Hepatic stellate cell (primary cell): ENCODE data around the gene IL17RD.
A peak's percentile ranks its signal among the peaks of the same experiment; 100 is the strongest.
"Not testable (repeated sequence)": the region's sequence is repeated elsewhere in the genome, so short reads cannot be mapped to it uniquely, and the experiment has no call there.

Experiments
- DNase-seq: peaks from one replicate; pipeline ENCODE4 v3.0.0; 2011; ENCODE audit warnings: low spot score

IL17RD gene

DNA sequence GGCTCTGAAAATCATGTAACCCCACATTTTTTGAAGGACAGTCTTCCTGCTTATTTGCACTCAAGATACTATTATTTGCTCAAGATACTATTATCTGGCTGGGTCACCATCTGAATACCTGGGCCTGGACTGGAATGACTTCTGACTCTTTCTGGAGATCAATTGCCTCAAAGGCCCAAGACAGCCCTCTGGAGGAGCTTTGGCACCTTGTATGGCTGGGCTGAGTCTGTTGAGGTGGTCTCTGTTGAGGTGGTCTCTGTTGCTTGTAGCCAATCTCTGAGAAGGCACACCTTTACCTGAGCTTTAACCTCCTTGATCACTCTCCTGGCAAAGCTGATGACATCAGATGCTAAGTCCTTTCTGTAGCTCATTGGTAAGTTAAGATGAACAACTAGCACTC lies 71.7 kb downstream of the IL17RD start:
- no peak for DNase-seq

DNA sequence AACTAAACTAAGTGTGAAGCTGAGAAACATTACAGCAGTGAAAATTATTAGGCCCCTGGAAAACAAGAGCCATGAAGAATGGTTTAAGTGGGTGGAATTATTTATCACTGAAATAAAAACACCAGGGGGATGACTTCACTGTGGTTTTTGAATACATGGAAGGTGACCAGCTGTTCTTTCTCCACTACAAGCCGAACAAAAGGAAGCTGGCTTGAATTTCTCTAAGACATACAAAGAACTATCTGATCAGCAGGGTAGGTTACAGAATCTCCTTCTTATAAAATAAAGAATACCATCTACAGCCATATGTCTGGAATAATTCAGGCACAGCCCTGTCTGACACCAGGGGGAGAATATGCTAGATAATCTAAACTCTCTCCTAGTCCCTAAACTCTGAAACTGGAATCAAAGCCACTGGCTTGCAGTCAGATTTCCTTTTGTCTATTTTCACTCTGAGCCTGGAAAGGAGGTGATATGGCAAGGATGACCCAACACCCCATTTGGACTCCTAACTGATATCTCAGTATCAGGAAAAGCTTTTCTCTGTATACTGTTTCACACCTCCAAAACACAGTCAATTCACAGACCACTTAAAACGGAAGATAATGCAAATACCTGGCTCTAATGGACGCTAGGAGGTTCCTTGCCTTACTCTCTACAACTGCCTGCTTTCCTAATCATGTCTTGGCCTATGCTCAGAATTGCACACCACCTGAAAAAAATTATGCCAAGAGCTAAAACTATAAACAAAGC lies 73.5 kb downstream of the IL17RD start:
- DNase-seq: no peak

DNA sequence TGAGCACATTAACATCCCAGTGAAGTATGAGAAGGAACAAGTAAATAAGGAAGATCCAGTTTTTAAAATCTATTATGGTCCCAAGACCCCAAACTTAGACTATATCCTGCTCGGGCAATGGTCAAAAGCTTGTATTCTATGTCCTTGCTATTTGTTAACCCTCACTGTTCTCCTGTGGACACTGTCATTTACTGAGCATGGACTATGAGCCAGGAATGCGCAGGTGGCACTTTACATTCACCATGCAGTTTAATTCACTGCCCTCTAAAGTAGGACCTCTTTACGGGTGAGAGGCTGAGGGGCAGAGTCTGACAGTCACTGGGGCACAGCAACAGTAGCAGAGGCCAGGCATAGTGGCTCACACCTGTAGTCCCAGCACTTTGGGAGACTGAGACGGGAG lies 76.1 kb downstream of the IL17RD start:
- no peak for DNase-seq

DNA sequence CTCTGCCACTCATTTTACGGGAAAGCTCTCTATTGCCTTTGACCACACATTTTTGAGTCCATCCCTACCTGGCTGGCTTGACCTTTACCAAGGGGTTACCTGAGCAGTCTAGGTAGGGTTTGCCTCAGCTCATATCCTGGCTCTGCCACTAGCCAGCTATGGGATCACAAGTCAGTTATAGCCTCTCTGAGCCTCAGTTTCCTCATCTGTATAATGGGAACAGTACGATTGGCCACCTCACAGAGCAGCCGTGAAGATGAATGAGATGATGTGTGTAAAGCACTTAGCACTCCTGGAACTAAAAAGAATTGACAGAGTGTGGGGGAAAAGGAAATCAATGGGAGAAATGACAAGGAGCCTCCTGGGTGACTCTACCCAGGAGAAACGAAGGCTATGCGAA lies 76.7 kb downstream of the IL17RD start:
- DNase-seq: no peak

DNA sequence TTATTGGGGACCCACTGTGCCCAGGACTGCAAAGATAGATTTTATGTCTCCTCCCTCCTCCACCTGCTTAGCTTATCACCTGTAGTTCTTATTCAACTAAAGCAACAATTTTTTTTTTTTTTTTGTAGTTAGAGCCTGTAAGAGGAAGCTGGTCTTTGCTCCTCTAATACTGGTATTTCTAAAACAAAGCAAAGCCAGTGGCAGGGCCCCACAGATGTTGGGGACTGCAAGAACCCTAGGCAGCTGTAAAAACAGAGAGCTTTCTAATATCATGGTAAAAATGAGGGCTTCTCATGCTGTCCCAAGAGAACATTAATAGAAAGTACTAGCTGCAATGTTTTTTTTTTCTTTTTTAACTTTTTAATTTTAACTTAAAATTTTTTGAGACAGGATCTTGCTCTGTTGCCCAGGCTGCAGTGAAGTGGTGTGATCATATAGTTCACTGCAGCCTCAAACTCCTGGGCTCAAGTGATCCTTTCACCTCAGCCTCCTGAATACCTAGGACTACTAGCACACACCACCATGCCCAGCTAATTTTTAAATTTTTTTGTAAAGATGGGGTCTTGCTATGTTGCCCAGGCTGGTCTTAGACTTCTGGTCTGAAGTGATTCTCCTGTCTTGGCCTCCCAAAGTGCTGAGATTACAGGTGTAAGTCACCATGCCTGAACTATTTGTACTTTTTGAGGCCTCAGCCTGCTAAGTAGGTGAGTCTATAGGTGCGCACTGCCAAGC lies 77.6 kb downstream of the IL17RD start:
- no peak for DNase-seq

DNA sequence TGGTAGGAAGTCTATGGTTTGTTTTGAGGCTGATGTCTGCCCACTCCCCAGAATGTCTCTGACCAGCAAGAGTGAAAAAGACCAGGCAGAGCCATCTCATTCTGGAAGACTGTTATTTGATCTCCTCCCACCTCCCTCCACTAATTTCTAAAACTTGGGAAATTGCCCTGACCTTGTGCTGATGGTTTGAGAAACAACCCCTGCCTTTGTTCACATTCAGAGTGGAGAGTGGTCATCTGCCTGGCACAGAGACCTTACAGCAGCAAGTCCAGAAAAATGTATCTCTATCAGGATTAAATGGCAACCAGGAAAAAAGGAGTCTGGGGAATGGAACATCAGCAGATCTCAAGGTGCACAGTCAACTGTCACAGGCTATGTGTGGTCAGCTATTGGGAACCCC lies 79.0 kb downstream of the IL17RD start:
- no peak for DNase-seq

DNA sequence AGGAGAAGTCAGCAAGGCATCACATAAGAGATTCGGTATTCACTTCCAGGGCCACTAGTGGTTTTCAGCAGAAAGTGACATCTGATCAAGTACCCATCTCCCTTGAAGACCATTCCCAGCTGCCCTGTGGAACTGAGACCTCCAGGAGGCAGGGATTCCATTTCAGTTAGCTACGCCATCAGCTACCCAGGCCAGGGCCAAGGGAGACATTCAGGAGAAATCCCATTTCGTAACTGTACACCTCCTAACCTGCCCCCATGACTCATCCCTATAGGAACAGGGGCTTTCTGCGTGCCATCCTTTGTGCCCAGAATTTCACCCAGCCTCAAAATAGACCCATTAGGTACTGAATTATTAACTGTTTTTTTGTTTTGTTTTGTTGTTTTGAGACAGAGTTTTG lies 79.9 kb downstream of the IL17RD start:
- DNase-seq: no peak

DNA sequence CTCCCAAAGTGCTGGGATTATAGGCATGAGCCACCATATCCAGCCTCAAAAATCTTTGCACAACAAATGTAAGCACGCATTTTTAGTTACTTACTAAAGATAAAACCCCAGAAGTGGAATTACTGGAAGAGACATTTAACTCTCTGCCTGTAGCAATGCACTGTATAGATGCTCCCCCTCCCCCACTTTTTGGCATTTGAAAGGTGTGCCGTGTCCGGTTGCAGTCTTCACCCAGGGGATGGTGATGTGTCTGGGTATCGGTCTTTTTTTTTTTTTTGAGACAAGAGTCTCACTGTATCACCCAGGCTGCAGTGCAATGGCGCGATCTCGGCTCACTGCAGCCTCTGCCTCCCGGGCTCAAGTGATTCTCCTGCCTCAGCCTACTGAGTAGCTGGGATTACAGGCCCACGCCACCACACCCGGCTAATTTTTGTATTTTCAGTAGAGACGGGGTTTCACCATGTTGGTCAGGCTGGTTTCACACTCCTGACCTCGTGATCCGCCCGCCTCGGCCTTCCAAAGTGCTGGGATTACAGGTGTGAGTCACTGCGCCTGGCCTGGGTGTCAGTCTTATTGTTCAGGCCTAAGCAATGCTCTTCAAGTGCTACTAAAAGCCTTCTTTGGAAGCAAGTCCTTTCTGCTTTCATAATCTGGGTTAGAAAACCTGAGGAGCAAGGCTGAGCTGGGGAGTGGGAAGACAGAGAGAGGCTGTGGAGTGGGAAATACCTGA lies 81.7 kb downstream of the IL17RD start:
- DNase-seq: not testable (repeated sequence)

DNA sequence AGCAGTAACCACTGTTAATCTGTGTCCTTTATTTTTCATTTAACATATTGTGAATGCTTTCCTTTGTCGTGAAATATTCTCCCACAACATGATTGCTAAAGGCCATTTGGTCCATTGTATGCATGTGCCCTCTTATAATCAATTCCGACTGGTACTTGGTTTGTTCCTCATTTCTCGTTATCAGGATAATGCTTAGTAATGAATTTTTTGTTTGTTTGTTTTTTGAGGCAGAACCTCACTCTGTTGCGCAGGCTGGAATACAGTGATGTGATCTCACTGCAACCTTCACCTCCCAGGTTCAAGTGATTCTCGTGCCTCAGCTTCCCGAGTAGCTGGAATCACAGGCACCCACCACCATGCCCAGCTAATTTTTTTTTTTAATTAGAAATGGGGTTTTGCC lies 82.7 kb downstream of the IL17RD start:
- DNase-seq: no peak

DNA sequence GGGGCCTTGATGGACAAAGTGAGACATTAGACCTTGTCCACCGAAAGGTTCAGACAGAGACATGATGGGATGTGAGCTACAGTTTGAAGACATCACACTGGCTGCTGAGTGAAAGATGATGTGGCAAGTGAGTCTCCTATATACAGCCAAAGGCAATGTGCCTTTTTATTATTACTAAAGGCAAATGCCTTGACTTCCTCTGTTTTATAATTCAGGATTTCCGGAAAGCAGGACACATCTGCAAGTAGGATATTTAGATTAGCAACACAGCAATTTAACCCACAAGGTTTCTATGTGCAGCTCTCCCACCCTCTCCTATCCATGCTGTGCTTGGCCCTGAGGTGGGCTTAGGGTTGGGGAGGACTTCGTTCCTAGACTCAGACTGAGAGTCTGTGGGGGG lies 84.0 kb downstream of the IL17RD start:
- no peak for DNase-seq

DNA sequence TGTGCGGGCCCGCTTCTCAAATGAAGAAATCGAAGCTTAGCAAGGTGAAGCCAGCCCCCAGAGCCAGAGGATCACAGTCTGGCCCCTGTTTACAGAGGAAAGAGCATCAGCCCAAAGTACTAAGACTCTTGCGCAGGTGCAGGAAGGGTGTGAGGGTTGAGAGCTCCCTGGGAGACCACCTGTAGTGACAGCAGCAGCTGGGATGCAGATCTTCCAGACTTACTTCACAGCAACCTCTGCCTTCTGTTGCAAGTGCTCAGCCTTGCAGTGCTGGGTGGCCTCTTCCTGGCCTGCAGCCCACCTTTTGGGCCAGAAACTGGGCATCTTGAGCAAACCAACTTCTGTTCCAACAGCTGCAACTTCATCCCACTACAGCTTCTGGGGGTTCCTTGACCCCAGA lies 85.0 kb downstream of the IL17RD start:
- DNase-seq: no peak

DNA sequence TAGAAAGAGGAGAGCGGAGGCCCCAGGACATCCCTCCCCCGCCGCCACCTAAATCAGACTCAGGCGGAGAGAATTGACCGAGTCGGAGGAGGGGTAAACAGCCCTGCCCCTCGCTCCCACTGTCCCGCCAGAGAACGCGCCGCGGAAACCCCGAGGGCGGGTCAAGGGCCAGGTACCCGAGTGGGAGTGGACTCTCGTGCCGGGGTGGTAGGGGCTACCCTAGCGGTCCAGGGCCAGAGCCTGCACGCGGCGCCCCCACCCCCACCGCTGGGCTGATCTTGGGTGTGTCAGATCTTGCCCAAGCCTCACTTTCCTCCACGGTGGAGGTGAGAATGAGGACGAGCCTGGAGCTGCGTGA lies 85.7 kb downstream of the IL17RD start:
- DNase-seq: no peak

DNA sequence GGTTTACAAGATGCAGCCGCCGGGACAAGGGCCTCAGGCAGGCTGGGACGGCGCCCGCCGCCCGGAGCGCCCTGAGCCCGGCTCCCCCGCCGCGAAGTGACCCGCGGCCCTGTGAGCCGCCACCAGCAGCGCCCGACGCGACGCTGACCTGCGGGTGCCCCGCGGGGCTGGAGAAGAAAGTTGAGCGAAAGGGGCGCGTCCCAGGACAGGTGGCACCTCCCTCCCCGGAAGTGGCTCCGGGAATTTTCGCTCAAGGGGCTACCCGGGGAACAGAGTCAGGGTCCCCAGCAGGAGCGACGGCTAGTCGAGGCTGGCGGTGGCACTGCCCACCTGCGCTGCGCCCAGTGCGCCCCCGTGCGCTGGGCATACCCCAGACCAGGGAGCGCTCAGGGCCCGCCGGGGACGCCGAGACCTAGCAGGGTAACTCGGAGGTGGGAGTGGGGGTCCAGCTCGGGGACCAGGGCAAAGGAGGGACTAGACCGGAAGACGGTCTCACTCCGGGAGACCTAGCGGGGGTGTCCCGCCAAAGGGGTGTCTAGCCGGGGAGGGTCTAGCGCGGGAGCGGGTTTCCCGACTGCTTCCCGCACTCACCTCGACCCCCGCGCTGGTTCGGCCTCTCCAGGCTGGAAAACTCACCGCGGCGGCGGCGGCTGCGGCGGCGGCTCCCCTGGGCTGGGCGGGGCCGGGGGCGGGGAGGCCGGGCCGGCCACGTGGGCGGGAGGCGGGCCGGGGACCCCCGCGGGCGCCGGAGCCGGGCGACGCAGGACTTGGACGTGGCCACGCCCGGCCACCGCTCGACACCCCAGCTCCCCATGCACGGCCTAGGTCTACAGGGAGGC lies 86.3 kb downstream of the IL17RD start:
- DNase-seq: no peak

DNA sequence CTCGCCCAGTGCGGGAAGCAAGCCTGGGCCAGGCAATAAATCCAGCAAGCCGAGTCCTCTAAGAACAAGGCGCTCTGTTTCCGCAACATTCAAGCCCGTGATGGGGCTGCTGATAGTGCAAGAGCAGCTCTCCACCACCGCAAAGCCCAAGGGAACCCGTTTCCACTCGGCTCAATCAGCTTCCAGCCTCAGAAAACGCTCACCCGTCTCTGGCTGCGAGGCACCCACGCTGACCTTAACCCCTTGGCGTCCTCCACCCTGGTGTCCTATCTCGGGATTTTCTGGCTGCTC lies 86.9 kb downstream of the IL17RD start:
- DNase-seq: peak; percentile 41

DNA sequence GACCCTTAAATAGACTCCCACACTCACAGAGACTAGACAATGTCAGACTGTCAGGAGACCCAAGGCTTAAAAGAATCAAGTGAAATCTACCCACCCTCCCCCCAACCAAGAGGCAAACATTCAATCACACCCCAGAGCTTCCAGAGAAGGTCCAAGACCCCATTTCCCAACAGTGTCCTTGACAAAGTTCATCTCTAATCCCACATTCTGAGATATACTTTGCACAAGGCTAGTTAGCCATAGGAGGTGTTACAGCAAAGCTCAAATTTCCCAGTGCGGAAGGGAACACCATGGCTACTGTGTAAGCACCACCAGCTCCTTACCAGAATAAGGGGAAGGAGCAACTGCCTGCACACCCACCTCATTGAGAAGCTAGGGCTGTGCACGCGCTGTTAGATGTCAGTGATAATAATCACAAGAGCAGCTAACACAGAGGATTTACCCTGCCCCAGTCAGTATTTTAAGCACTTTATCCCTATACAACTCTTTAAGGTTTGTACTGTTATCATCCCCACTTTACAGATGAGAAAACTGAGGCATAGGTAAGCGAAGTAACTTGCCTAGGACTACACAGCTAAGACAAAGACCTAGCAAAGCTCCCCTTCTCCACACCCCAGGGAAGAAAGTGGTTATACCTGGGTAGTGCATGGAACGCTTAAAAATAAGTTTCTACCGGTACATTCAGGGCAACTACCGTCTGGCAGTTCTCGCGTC lies 87.4 kb downstream of the IL17RD start:
- DNase-seq: no peak

DNA sequence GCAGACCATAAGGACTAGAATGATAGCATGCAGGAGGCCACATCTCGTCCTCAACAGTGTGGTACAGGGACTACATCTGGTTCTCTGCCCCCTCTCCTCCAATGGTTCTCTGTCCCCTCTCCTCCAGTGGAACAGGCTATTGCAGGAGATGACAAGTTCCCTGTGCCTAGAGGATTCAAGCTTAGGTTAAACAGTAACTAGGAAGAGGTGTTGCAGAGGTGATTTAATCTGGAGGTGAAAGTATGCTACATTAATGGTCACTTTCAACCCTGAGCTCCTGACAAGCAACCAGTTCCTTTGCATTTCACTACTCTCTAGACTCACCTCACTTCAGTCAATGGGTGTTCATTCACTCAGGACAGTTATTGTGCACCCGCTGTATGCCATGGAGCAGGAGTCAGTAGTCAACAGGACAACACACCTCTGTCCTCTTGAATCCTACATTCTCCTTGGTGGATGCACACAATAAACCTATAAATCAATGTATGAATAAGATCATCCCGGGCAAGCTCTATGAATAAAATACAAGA lies 88.7 kb downstream of the IL17RD start:
- DNase-seq: no peak

DNA sequence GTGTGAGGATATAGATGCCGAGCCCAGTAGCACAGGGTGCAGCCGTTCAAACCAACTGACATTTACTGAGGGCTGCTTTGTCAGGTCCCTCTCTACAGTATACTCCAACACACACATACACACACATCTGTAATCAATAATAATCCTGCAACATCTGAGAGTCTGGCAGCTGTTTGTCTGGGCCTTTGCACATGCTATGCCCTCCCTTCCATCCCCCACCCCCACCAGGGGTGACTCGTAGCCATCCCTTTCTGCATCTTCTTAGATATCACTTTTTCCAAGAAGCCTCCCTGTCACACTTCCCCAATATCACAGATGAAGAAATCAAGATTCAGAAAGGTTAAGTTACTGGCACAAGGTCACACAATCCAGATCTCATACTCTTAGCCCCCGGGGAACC lies 91.0 kb downstream of the IL17RD start:
- DNase-seq: no peak

DNA sequence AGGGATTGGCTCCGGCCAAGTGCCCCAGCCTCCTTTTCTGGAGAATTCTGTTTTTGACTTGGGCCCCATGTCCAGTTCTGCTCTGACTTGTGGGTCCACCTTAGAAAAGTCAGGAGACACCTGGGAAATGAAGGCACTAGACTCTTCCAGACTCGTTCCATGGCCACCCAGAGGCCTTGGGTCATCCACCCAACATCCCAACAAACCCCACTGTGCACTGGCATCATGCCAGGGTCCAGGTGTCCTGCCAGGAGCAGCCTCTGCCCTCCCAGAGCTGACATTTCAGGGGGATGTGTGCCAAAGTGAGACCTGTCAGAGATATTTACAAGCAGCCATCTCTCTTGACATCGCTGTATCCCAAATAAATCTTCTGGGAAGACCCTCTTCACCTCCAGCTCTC lies 91.5 kb downstream of the IL17RD start:
- DNase-seq: no peak

DNA sequence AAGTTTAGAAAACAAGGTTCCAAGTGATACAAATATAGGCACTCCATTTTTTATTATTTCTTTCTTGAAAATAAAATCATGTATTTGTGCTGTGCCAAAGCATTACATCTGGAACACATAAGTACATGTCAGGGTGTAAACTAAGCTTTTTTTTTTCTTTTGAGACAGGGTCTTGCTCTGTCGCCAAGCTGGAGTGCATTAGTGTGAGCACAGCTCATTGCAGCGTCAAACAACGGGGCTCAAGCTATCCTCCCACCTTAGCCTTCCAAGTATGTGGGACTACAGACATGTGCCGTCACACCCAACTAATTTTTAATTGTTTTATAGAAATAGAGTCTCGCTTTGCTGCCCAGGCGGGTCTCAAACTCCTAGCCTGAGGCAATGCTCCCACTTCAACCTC lies 95.7 kb downstream of the IL17RD start:
- DNase-seq: no peak

DNA sequence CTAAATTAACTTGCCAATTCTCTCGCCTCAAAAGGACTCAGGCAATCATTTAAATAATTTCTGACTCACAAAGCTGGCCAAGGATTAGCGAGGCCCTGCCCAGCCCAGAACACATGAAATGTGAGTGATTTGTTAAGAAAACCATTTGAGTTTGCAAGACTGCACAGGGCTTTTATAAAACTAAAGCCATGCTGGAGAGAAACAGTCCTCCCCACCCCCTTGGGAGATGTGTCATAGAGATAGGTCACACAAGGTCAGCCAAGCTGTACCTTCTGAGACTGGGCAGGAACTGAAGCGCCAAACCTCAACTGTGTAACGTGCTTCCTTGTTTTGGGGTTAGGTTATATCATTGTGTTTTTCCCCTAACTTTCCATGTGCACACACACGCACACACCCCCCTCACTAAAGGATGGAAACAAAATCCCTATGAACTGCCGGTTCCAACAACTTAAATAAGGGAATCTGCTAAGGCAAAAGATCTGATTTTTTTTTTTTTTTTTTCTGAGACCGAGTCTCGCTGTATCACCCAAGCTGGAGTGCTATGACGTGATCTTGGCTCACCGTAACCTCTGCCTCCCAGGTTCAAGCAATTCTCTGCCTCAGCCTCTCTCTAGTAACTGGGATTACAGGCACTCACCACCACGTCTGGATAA lies 96.6 kb downstream of the IL17RD start:
- peak; percentile 29 for DNase-seq

DNA sequence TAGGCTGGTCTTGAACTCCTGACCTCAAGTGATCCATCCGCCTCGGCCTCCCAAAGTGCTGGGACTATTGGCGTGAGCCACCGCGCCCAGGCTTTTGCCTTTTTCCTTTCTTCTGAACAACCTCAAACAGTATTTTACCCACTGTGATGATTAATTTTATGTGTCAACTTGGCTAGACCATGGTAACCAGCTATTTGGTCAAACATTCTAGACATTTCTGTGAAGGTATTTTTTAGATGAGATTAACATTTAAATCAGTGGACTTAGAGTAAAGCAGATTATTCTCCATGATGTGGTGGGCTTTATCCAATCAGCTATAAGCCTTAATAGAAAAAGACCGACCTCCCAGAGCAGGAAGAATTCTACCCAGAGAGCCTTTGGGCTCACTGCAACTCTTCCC lies 98.7 kb downstream of the IL17RD start:
- DNase-seq: no peak
